ENCODE data around the gene BPIFB6.

The BPIFB6 gene

GRCh38 chr20:32986331-32986966 lies 45.0 kb upstream of the BPIFB6 start:
- no peak for DNase-seq (ENCODE audit: low read depth)
- no peak overlapping the region for H3K4me3 ChIP-seq (ENCODE audit: low read depth, low read length)
- TF ChIP-seq CTCF (IDR thresholded peaks at IDR 0.05; ENCODE audit: insufficient read depth, low read depth, low read length, missing control alignments): no peak

- no peak overlapping the region for H3K4me3 ChIP-seq (ENCODE audit: low read depth, low read length)
- no peak for TF ChIP-seq CTCF (IDR thresholded peaks at IDR 0.05; ENCODE audit: insufficient read depth, low read depth, low read length, missing control alignments)
Observed at GRCh38 chr20:32987044-32987825, 44.2 kb upstream of the BPIFB6 start.

GRCh38 chr20:32988008-32988407 lies 43.4 kb upstream of the BPIFB6 start:
- no peak for TF ChIP-seq CTCF (IDR thresholded peaks at IDR 0.05; ENCODE audit: insufficient read depth, low read depth, low read length, missing control alignments)
- no peak for DNase-seq (ENCODE audit: low read depth)
- H3K4me3 ChIP-seq (ENCODE audit: low read depth, low read length): no peak overlapping the region

More at GRCh38 chr20:32987044-32987825, 44.2 kb upstream of the BPIFB6 start:
- DNase-seq (ENCODE audit: low read depth): no peak

GRCh38 chr20:32989507-32990283 lies 41.8 kb upstream of the BPIFB6 start:
- no peak for TF ChIP-seq CTCF (IDR thresholded peaks at IDR 0.05; ENCODE audit: insufficient read depth, low read depth, low read length, missing control alignments)
- no peak overlapping the region for H3K4me3 ChIP-seq (ENCODE audit: low read depth, low read length)
- no peak for DNase-seq (ENCODE audit: low read depth)

GRCh38 chr20:32990426-32990825 lies 41.0 kb upstream of the BPIFB6 start:
- no peak for DNase-seq (ENCODE audit: low read depth)
- no peak for TF ChIP-seq CTCF (IDR thresholded peaks at IDR 0.05; ENCODE audit: insufficient read depth, low read depth, low read length, missing control alignments)
- no peak overlapping the region for H3K4me3 ChIP-seq (ENCODE audit: low read depth, low read length)

GRCh38 chr20:32991383-32991782 lies 40.1 kb upstream of the BPIFB6 start:
- DNase-seq (ENCODE audit: low read depth): no peak
- H3K4me3 ChIP-seq (ENCODE audit: low read depth, low read length): no peak overlapping the region
- no peak for TF ChIP-seq CTCF (IDR thresholded peaks at IDR 0.05; ENCODE audit: insufficient read depth, low read depth, low read length, missing control alignments)
